Peyer's patch (tissue), 4 donors: ENCODE data around the gene ZNF683.

Experiments used
- POLR2A ChIP-seq, 2 donors: fragments of 450-650 bp; IDR thresholded peaks; one replicate each; pipeline ENCODE4 v1.5.1; 2017; ENCODE audit warnings: antibody characterized with exemption in 2 of 2, mild to moderate bottlenecking in 2 of 2, moderate library complexity in 2 of 2
- TF ChIP-seq, protein P1 (sequence below), 6 experiments: fragments of 450-650 bp in 4 of 6; fragments of 200-600 bp in 2 of 6; sonication (generic) in 1 of 6; IDR thresholded peaks; one replicate each; pipeline ENCODE4 v1.5.1; 2017 to 2019; ENCODE audit warnings: antibody characterized with exemption in 6 of 6, mild to moderate bottlenecking in 3 of 6, moderate library complexity in 1 of 6

DNA sequence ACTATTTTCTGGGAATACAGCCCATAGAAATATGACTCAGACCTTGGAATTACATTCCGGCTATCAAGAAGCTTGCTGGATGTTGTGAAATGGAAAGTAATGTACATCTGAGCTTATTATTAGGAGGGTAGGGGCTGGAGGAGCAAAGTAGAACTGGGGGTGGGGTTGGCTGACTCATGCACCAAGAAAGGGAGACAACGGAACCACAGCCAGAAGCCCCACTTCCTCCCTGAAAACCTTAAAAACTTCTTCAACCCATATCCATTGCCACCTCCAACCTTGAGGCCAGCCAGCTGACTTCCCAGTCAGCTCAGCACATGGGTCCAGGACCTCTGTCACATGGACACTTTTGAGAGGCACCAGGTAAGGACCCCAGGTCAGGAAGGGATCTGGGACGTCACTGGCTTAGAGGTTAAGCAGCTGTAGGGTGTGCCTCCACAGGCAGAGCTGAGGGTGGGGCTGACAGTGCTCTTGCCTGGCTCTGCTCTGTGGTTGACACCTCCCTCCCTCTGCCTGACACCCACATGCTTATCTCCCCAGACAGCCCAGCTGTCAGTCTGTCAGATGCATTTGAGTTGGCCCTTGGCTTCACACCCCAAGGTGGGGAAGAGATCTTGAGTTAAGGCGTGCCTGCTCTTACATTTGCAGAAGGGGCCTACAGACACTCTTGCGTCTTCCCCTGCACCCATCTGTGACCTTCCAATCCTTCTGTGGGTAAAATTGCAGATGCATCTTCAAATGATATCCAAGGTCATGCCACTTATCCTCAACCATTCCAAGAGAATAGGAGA lies 5.7 kb upstream of the ZNF683 start:
- TF ChIP-seq, protein P1, sequence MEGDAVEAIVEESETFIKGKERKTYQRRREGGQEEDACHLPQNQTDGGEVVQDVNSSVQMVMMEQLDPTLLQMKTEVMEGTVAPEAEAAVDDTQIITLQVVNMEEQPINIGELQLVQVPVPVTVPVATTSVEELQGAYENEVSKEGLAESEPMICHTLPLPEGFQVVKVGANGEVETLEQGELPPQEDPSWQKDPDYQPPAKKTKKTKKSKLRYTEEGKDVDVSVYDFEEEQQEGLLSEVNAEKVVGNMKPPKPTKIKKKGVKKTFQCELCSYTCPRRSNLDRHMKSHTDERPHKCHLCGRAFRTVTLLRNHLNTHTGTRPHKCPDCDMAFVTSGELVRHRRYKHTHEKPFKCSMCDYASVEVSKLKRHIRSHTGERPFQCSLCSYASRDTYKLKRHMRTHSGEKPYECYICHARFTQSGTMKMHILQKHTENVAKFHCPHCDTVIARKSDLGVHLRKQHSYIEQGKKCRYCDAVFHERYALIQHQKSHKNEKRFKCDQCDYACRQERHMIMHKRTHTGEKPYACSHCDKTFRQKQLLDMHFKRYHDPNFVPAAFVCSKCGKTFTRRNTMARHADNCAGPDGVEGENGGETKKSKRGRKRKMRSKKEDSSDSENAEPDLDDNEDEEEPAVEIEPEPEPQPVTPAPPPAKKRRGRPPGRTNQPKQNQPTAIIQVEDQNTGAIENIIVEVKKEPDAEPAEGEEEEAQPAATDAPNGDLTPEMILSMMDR (IDR thresholded peaks at IDR 0.05): no peak
- TF ChIP-seq POLR2A (IDR thresholded peaks at IDR 0.05): no peak
